K562 treated with DMSO at 1 percent for 24 hours (cell line): ENCODE results near the gene NELL2. TPM values are rescaled to one million over a fixed set of nuclear protein-coding genes. Genes with fewer than 3 reads are reported as not detected.

Source experiments
- total RNA-seq: library from RNA; unstranded; fragments of 300-600 nt; gene quantifications from 2 replicates; pipeline ENCODE4 v1.2.3, GENCODE V29; 2022; ENCODE audit warnings: low read depth; ENCODE audit not compliant: insufficient read depth

NELL2 gene
- 0.80 and 1.9 TPM in 2 replicates for total RNA-seq

GRCh38 chr12:44875954-44876543, at the start of gene NELL2:
Gene NELL2 (minus strand): TSS chr12:44876315. CDS start chr12:44875869, 446 bp downstream.

Other genes with a start within 250 kb of the NELL2 start
- gene DBX2, start 174.8 kb upstream of the NELL2 start, total RNA-seq, result not detected in 2 replicates